ENCODE data around the gene GIT1. TPM values are rescaled to one million over a fixed set of nuclear protein-coding genes. Genes with fewer than 3 reads are reported as not detected.

Gene GIT1
- total RNA-seq, 4 donors from 2014 or later, result 39.2 to 71.8 (median 41.3) TPM

DNA sequence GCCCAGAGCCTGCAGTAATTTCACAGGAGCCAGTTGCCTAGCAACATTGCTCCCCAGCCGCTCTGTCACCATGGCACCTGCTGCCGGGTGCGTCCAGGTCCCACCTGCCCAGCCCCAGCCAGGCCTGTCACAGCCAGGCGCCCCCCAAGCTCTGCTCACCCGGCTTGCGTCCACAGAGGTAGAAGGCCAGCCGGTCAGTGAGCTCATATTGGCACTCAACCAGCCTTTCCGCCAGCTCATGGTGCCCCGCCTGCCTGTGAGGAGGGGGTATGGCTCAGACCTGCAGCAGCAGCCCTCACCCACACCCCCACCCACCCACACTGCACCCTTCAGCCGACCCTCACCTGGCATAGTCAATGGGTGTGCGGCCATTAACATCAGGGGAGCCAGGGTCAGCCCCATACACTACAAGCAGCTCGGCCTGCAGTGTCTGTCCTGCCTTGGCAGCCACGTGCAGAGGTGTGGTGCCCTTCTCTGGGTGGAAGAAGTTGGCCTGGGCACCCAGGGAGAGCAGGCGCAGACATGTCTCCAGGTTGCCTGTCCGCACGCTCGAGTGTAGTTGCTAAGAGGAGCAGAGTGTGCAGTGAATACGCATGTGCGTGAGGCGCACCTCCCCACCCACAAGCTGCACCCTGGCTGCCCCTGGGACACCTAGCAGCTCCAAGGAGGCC lies 7.7 kb downstream of the GIT1 start:
- intact Hi-C loops (cut with DNase I; ENCODE audit: low total_unique reads) (no loop called here), in situ Hi-C loops (cut with MboI; ENCODE audit: low pct_ligation_motif_present in 1 of 4, low pct_unique_long_range_greater_than_20kb in 1 of 4, low sequenced_read_pairs in 3 of 4) (no loop called here)
- Histone ChIP-seq H3K4me1 (peaks cover 0 to 11% (median 5%) of the 10 kb centered on the region in 4 donors), H3K4me3 (no peak overlapping the region), H3K27me3 (no peaks in the 10 kb centered on the region), H3K36me3 (no peaks in the 10 kb centered on the region), H3K27ac (no peak overlapping the region), H3K9me3 (no peaks in the 10 kb centered on the region)
- WGBS, 2 donors (ENCODE audit: low coverage in 1 of 2), result 86% methylated on average over 13 of the region's 20 CpGs; no CpG with 5 or more reads in 1 of the 2 donors
- no peak for DNase-seq
- TF ChIP-seq, protein P1, sequence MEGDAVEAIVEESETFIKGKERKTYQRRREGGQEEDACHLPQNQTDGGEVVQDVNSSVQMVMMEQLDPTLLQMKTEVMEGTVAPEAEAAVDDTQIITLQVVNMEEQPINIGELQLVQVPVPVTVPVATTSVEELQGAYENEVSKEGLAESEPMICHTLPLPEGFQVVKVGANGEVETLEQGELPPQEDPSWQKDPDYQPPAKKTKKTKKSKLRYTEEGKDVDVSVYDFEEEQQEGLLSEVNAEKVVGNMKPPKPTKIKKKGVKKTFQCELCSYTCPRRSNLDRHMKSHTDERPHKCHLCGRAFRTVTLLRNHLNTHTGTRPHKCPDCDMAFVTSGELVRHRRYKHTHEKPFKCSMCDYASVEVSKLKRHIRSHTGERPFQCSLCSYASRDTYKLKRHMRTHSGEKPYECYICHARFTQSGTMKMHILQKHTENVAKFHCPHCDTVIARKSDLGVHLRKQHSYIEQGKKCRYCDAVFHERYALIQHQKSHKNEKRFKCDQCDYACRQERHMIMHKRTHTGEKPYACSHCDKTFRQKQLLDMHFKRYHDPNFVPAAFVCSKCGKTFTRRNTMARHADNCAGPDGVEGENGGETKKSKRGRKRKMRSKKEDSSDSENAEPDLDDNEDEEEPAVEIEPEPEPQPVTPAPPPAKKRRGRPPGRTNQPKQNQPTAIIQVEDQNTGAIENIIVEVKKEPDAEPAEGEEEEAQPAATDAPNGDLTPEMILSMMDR (IDR thresholded peaks at IDR 0.05), result no peak
- TF ChIP-seq POLR2A (IDR thresholded peaks at IDR 0.05), result no peak
- TF ChIP-seq EP300 (IDR thresholded peaks at IDR 0.05; ENCODE audit: low read depth), result no peak
- no peak for TF ChIP-seq POLR2AphosphoS5 (IDR thresholded peaks at IDR 0.05)

DNA sequence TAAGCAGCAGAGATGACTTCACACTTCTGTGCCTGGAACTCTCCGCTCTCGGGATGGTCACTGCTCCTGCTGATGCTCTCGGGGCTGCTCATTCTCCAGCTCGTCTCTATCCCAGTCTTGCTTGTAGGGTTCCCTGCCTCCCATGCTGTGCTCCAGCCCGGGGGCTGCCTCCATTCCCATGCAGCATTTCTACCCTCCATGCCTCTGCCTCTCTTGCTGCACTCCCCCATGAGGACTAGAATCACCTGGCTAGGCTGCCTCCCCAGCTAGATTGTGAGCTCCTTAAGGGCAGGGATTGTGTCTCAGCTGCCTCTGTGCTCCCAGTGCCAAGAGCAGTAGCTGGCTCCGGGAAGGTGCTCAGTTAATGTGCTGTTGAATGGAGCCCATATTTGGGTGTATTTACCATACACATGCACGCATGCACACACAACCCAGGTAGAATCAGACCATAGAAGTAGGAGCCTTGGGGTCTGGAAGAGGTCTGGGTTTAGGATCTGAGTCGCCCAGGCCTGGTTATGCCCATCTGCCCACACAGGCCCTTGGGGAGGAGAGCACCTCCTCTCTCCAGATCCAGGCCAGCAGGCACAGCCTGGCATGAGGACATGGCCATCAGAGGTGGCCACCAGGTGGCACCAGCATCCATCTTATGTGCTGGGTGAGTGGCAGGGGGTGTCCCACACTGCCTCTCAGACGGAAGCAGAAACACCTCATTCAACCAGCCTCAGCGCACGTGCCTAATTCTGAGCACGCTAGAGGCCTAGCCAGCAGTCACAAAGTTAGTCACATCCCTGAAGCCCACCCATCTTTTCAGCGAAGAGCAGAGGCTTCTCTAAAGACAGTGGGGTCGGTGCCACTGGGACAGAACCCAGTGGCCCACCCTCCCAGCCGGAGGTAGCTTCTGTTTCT lies 9.3 kb downstream of the GIT1 start:
- peak; percentile 88 for DNase-seq
- Histone ChIP-seq H3K27me3 (no peaks in the 10 kb centered on the region), H3K9me3 (no peaks in the 10 kb centered on the region), H3K36me3 (peaks cover 0 to 12% (median 4%) of the 10 kb centered on the region in 4 donors), H3K4me3 (no peak overlapping the region), H3K4me1 (peaks cover 0 to 10% (median 5%) of the 10 kb centered on the region in 4 donors), H3K27ac (peak overlapping the region in 1 of 4 donors; percentile 12)
- intact Hi-C loops (cut with DNase I; ENCODE audit: low total_unique reads) (no loop called here), in situ Hi-C loops (cut with MboI; ENCODE audit: low pct_ligation_motif_present in 1 of 4, low pct_unique_long_range_greater_than_20kb in 1 of 4, low sequenced_read_pairs in 3 of 4) (no loop called here)
- WGBS, 2 donors (ENCODE audit: low coverage in 1 of 2), result 60 to 66% methylated on average over 2 to 15 of the region's 15 CpGs
- TF ChIP-seq POLR2A (IDR thresholded peaks at IDR 0.05) (no peak), POLR2AphosphoS5 (IDR thresholded peaks at IDR 0.05) (no peak)
- TF ChIP-seq, protein P1 (IDR thresholded peaks at IDR 0.05), result peak; percentile 87 to 93 (median 89)

DNA sequence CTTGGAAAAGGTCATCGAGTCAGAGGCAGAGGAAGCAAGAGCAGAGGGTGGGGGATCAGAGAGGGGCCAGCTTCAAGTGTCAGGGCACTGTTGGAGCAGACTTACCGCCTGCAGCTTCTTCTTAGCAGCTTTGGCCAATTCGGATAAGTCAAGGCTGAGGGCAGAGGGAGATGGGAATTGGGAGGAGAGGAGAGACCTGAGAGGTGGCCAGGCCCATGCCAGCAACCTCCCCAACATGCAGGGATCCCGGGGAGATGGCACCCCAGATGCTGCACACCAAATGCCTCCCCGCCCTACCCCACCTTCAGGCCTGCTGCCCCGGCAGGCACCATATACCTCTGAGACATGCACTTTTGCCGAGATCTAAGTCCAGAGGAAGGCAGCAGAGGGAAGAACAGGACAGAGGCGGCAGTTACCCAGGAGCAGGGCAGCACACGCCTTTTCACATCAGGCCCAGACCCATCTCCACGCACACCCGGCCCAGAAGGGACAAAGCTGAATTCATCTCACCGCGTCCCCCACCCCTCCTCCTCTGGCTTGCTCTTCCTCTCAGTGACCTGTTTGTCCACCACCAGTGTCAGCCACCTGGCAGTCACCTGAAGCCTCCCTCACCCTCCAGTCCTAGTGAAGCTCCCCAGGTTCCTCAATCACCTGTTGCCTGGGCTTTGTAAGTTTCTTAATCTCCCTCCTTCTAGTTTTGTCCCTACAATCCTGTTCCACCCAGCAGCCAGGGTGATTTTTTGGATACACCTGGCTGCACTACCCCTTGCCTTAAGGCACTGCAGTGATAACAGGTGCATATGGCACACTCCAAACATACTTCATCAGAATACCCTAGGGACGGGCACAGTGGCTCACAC lies 10.6 kb downstream of the GIT1 start:
- H3K9me3 ChIP-seq, result no peaks in the 10 kb centered on the region
- in situ Hi-C loops (cut with MboI; ENCODE audit: low pct_ligation_motif_present in 1 of 4, low pct_unique_long_range_greater_than_20kb in 1 of 4, low sequenced_read_pairs in 3 of 4), result no loop called here
- WGBS, 2 donors (ENCODE audit: low coverage in 1 of 2), result 90% methylated on average over 2 to 14 of the region's 14 CpGs
- TF ChIP-seq POLR2A (IDR thresholded peaks at IDR 0.05) (no peak), POLR2AphosphoS5 (IDR thresholded peaks at IDR 0.05) (no peak), EP300 (IDR thresholded peaks at IDR 0.05; ENCODE audit: low read depth) (no peak)
- TF ChIP-seq, protein P1 (IDR thresholded peaks at IDR 0.05), result no peak
- H3K27me3 ChIP-seq, result no peaks in the 10 kb centered on the region
- peaks cover 6 to 18% (median 13%) of the 10 kb centered on the region in 4 donors for H3K4me1 ChIP-seq
- intact Hi-C loops (cut with DNase I; ENCODE audit: low total_unique reads), result no loop called here
- no peak overlapping the region for H3K4me3 ChIP-seq
- H3K36me3 ChIP-seq, result peaks cover 0 to 12% (median 4%) of the 10 kb centered on the region in 4 donors
- DNase-seq, result no peak
- H3K27ac ChIP-seq, result no peak overlapping the region

All from transverse colon (tissue), 4 donors.